Cerebellar cortex (tissue), 1 donor: ENCODE data around the gene TMEM233.

Experiments
- DNase-seq: peaks from one replicate; pipeline ENCODE4 v3.0.0-alpha.2; 2015; ENCODE audit warnings: low spot score

Gene TMEM233

GRCh38 chr12:119659289-119659897 is 65.8 kb downstream of the TMEM233 start:
- DNase-seq, result peak; percentile 29

- no peak for DNase-seq
These were observed 66.5 kb downstream of the TMEM233 start for GRCh38 chr12:119660076-119660475.

- no peak for DNase-seq
These were observed 68.3 kb downstream of the TMEM233 start for GRCh38 chr12:119661882-119662281.

GRCh38 chr12:119664642-119665041 is 71.1 kb downstream of the TMEM233 start:
- no peak for DNase-seq

GRCh38 chr12:119665164-119665929 is 71.8 kb downstream of the TMEM233 start:
- DNase-seq, result no peak

- no peak for DNase-seq
These were observed 72.7 kb downstream of the TMEM233 start for GRCh38 chr12:119666226-119666795.

GRCh38 chr12:119666900-119667576 is 73.5 kb downstream of the TMEM233 start:
- no peak for DNase-seq

- DNase-seq, result peak; percentile 97
These were observed 74.2 kb downstream of the TMEM233 start, which contains the start of gene PRKAB1 for GRCh38 chr12:119667577-119668323. Gene PRKAB1, plus strand, starts transcription at chr12:119668133. Its CDS starts 112 bp downstream, at chr12:119668245.

GRCh38 chr12:119668324-119668841 is 74.8 kb downstream of the TMEM233 start:
- DNase-seq, result no peak

GRCh38 chr12:119669744-119670472 is 76.3 kb downstream of the TMEM233 start:
- no peak for DNase-seq

- DNase-seq, result no peak
These were observed 77.5 kb downstream of the TMEM233 start for GRCh38 chr12:119671070-119671469.

GRCh38 chr12:119672194-119672593 is 78.6 kb downstream of the TMEM233 start:
- no peak for DNase-seq

GRCh38 chr12:119673634-119674033 is 80.1 kb downstream of the TMEM233 start:
- no peak for DNase-seq

- no peak for DNase-seq
These were observed 81.0 kb downstream of the TMEM233 start for GRCh38 chr12:119674560-119674959.

- DNase-seq, result no peak
These were observed 82.4 kb downstream of the TMEM233 start for GRCh38 chr12:119676022-119676421.

GRCh38 chr12:119676573-119676972 is 83.0 kb downstream of the TMEM233 start:
- no peak for DNase-seq

- DNase-seq, result no peak
These were observed 84.9 kb downstream of the TMEM233 start for GRCh38 chr12:119678459-119678858.

- DNase-seq, result no peak
These were observed 85.5 kb downstream of the TMEM233 start for GRCh38 chr12:119679081-119679480.

GRCh38 chr12:119679490-119679889 is 85.9 kb downstream of the TMEM233 start:
- no peak for DNase-seq

GRCh38 chr12:119681111-119681510 is 87.5 kb downstream of the TMEM233 start:
- DNase-seq, result no peak
